Lower leg skin (tissue), 3 donors: ENCODE results near the gene ARHGEF9.

ENCODE experiments used
- POLR2A ChIP-seq, 2 donors: fragments of 450-650 bp; IDR thresholded peaks; one replicate each; pipeline ENCODE4 v1.6.1; 2016 to 2017; ENCODE audit warnings: antibody characterized with exemption in 2 of 2, mild to moderate bottlenecking in 1 of 2, moderate library complexity in 1 of 2
- TF ChIP-seq, protein P1 (sequence below), 3 donors: fragments of 450-650 bp; IDR thresholded peaks; one replicate each; pipeline ENCODE4 v1.5.1; 2016; ENCODE audit warnings: antibody characterized with exemption in 3 of 3, mild to moderate bottlenecking in 3 of 3, moderate library complexity in 2 of 3

GRCh38 chrX:63739885-63740284 lies 45.1 kb downstream of the ARHGEF9 start:
- TF ChIP-seq, protein P1, sequence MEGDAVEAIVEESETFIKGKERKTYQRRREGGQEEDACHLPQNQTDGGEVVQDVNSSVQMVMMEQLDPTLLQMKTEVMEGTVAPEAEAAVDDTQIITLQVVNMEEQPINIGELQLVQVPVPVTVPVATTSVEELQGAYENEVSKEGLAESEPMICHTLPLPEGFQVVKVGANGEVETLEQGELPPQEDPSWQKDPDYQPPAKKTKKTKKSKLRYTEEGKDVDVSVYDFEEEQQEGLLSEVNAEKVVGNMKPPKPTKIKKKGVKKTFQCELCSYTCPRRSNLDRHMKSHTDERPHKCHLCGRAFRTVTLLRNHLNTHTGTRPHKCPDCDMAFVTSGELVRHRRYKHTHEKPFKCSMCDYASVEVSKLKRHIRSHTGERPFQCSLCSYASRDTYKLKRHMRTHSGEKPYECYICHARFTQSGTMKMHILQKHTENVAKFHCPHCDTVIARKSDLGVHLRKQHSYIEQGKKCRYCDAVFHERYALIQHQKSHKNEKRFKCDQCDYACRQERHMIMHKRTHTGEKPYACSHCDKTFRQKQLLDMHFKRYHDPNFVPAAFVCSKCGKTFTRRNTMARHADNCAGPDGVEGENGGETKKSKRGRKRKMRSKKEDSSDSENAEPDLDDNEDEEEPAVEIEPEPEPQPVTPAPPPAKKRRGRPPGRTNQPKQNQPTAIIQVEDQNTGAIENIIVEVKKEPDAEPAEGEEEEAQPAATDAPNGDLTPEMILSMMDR (IDR thresholded peaks at IDR 0.05) = no peak
- TF ChIP-seq POLR2A (IDR thresholded peaks at IDR 0.05) = no peak
